ENCODE data around the gene KIRREL3.

GRCh38 chr11:126462422-126462821 lies 538.1 kb downstream of the KIRREL3 start:
- TF ChIP-seq CTCF (IDR thresholded peaks at IDR 0.05 in 8 of 11, conservative IDR thresholded peaks at IDR 0.05 in 3 of 11): no peak
- TF ChIP-seq POLR2AphosphoS5 (IDR thresholded peaks at IDR 0.05): no peak
